Esophagus muscularis mucosa (tissue), 4 donors: ENCODE data around the gene PITPNB.

Source experiments
- CTCF ChIP-seq, 3 experiments: fragments of 200-600 bp in 2 of 3; fragments of 450-650 bp in 1 of 3; sonication (generic) in 2 of 3; IDR thresholded peaks; one replicate each; pipeline ENCODE4 v1.5.1; 2017 to 2019; ENCODE audit warnings: antibody characterized with exemption in 3 of 3, mild to moderate bottlenecking in 2 of 3, moderate library complexity in 1 of 3
- EP300 ChIP-seq: sonication (generic); formaldehyde crosslinking; IDR thresholded peaks from one replicate; pipeline ENCODE4 v1.6.1; 2017; ENCODE audit warnings: antibody characterized with exemption
- POLR2AphosphoS5 ChIP-seq, 2 donors: sonication (generic); formaldehyde crosslinking; IDR thresholded peaks; one replicate each; pipeline ENCODE4 v1.6.1; 2017; ENCODE audit warnings: antibody characterized with exemption in 2 of 2

DNA sequence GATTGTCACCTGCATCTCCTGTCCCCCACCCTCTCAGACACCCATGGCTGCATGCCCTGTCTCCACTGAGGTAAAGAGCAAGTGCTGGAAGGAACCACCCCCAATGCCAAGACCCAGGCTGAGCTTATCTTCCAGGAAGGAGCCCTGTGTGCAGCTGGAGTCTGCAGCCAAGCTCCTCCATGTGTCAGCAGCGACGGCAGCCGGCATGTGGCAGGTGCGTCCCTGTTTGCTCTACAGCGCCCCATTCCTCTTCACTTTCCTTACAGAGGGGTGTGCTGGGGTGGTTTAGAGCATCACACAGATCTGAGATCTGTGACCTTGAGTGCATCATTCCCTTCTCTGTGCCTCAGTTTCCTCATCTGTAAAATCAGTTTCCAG is 109.8 kb downstream of the PITPNB start:
- TF ChIP-seq CTCF (IDR thresholded peaks at IDR 0.05) (no peak), POLR2AphosphoS5 (IDR thresholded peaks at IDR 0.05) (no peak), EP300 (no peak)
